ENCODE data around the gene SUDS3.

- TF ChIP-seq POLR2AphosphoS5 (IDR thresholded peaks at IDR 0.05) (peak; percentile 62 to 87 (median 74)), POLR2A (IDR thresholded peaks at IDR 0.05) (peak; percentile 83)
- TF ChIP-seq, protein P1, sequence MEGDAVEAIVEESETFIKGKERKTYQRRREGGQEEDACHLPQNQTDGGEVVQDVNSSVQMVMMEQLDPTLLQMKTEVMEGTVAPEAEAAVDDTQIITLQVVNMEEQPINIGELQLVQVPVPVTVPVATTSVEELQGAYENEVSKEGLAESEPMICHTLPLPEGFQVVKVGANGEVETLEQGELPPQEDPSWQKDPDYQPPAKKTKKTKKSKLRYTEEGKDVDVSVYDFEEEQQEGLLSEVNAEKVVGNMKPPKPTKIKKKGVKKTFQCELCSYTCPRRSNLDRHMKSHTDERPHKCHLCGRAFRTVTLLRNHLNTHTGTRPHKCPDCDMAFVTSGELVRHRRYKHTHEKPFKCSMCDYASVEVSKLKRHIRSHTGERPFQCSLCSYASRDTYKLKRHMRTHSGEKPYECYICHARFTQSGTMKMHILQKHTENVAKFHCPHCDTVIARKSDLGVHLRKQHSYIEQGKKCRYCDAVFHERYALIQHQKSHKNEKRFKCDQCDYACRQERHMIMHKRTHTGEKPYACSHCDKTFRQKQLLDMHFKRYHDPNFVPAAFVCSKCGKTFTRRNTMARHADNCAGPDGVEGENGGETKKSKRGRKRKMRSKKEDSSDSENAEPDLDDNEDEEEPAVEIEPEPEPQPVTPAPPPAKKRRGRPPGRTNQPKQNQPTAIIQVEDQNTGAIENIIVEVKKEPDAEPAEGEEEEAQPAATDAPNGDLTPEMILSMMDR (IDR thresholded peaks at IDR 0.05) = no peak
These were observed 3.5 kb upstream of the SUDS3 start, which contains the start of gene TAOK3 for GRCh38 chr12:118372541-118373495.

Measured in breast epithelium (tissue), 3 donors.